Caco-2 (cell line): ENCODE data around the gene FMR1. TPM values are rescaled to one million over a fixed set of nuclear protein-coding genes. Genes with fewer than 3 reads are reported as not detected.

ENCODE experiments used
- BruUV-seq: library from RNA; stranded (reverse); fragments of 400-500 nt; replicated peaks from 2 replicates; lab custom pipeline; 2021; lab: Mats Ljungman, UMichigan
- CTCF ChIA-PET: fragments of 300-600 bp; sonication (Branson Sonifier 250); formaldehyde crosslinking; loops from one replicate; lab custom pipeline; 2022; ENCODE audit warnings: antibody characterized with exemption; lab: Charles Lee
- POLR2A ChIA-PET: fragments of 300-600 bp; sonication (Branson Sonifier 250); formaldehyde crosslinking; loops from one replicate; lab custom pipeline; 2022; ENCODE audit warnings: antibody characterized with exemption; lab: Charles Lee
- DNase-seq, 2 experiments: peaks; one replicate each; pipeline versions ENCODE4 v3.0.0 to v3.0.0-alpha.2; 2020 to 2022
- H3K27me3 ChIP-seq: replicated peaks from 2 replicates; pipeline ENCODE4 v1.6.0; 2011; ENCODE audit warnings: low read length; ENCODE audit not compliant: control insufficient read depth, insufficient read depth
- H3K36me3 ChIP-seq: 2 replicates; pipeline ENCODE4 v1.5.1; 2011; ENCODE audit warnings: low read length; ENCODE audit not compliant: control insufficient read depth, insufficient read depth
- H3K4me1 ChIP-seq: fragments of 250-450 bp; sonication (Bioruptor Pico); 2 replicates; pipeline ENCODE4 v1.5.1; 2020; ENCODE audit warnings: mild to moderate bottlenecking
- H3K4me3 ChIP-seq: 2 replicates; pipeline ENCODE4 v1.5.1; 2011; ENCODE audit warnings: low read depth, mild to moderate bottlenecking, control low read depth, low read length
- H3K9me3 ChIP-seq: fragments of 250-450 bp; sonication (Bioruptor Pico); 2 replicates; pipeline ENCODE4 v1.5.1; 2020; ENCODE audit warnings: mild to moderate bottlenecking, moderate library complexity
- H3K27ac Mint-ChIP-seq: one replicate; pipeline ENCODE4 v1.8.0; 2022; ENCODE audit warnings: mixed read lengths; ENCODE audit not compliant: unreplicated experiment
- H3K27me3 Mint-ChIP-seq: one replicate; pipeline ENCODE4 v1.8.0; 2022; ENCODE audit warnings: mixed read lengths; ENCODE audit not compliant: insufficient read depth, unreplicated experiment
- H3K36me3 Mint-ChIP-seq: one replicate; pipeline ENCODE4 v1.8.0; 2022; ENCODE audit warnings: mild to moderate bottlenecking, mixed read lengths; ENCODE audit not compliant: insufficient read depth, unreplicated experiment
- H3K4me1 Mint-ChIP-seq: one replicate; pipeline ENCODE4 v1.8.0; 2022; ENCODE audit warnings: low read depth, mixed read lengths; ENCODE audit not compliant: unreplicated experiment
- H3K4me3 Mint-ChIP-seq: one replicate; pipeline ENCODE4 v1.8.0; 2022; ENCODE audit warnings: mild to moderate bottlenecking, moderate library complexity, mixed read lengths; ENCODE audit not compliant: unreplicated experiment
- H3K9me3 Mint-ChIP-seq: one replicate; pipeline ENCODE4 v1.8.0; 2022; ENCODE audit warnings: mixed read lengths; ENCODE audit not compliant: unreplicated experiment
- CTCF ChIP-seq, 2 experiments: fragments of 200-600 bp in 1 of 2; IDR thresholded peaks; 1 replicate in 1 of 2; 2 replicates in 1 of 2; pipeline versions ENCODE4 v1.5.1 to v1.8.0; 2011 to 2022; ENCODE audit warnings: antibody characterized with exemption in 1 of 2, control low read depth in 1 of 2, inconsistent platforms in 1 of 2, low read depth in 1 of 2, low read length in 1 of 2, mild to moderate bottlenecking in 1 of 2, moderate library complexity in 1 of 2; ENCODE audit not compliant: insufficient read depth in 1 of 2, severe bottlenecking in 1 of 2, unreplicated experiment in 1 of 2
- intact Hi-C: fragments of 100-400 bp; cut with micrococcal nuclease; formaldehyde crosslinking; loops from one replicate; pipeline ENCODE4 v1.10.0; 2022; ENCODE audit not compliant: unreplicated experiment
- total RNA-seq: library from RNA; stranded (reverse); gene quantifications from 2 replicates; pipeline ENCODE4 v1.2.3, GENCODE V29; 2022

The FMR1 gene
- total RNA-seq, 1 experiment from 2014 or later, result 53.8 TPM

- CTCF ChIA-PET, result no interaction called here
- Histone ChIP-seq H3K9me3 (no peaks in the 10 kb centered on the region), H3K36me3 (no peaks in the 10 kb centered on the region), H3K4me1 (no peaks in the 10 kb centered on the region; the same call in 1 of the 2 replicates), H3K27me3 (no peaks in the 10 kb centered on the region), H3K4me3 (no peak overlapping the region)
- DNase-seq, result no peak
- POLR2A ChIA-PET, result no interaction called here
- Mint-ChIP-seq H3K4me1 (peaks cover 1% of the 10 kb centered on the region), H3K4me3 (peak overlapping the region; percentile 31), H3K9me3 (no peaks in the 10 kb centered on the region), H3K36me3 (no peaks in the 10 kb centered on the region), H3K27me3 (no peaks in the 10 kb centered on the region), H3K27ac (no peak overlapping the region)
- no peak for TF ChIP-seq CTCF (IDR thresholded peaks at IDR 0.05; ENCODE audit: insufficient read depth in 1 of 2, low read depth in 1 of 2, low read length in 1 of 2, severe bottlenecking in 1 of 2, unreplicated experiment in 1 of 2)
- BruUV-seq, result no TSS peak
- intact Hi-C loops, result no loop called here
Observed at GRCh38 chrX:147894366-147894963, 17.3 kb upstream of the FMR1 start.

GRCh38 chrX:147897117-147897516, 14.6 kb upstream of the FMR1 start:
- no peaks in the 10 kb centered on the region for H3K27me3 Mint-ChIP-seq
- H3K4me3 ChIP-seq, result no peak overlapping the region
- no peaks in the 10 kb centered on the region for H3K27me3 ChIP-seq
- no peaks in the 10 kb centered on the region for H3K36me3 ChIP-seq
- intact Hi-C loops, result no loop called here
- CTCF ChIA-PET, result no interaction called here
- H3K27ac Mint-ChIP-seq, result no peak overlapping the region
- no peaks in the 10 kb centered on the region for H3K9me3 ChIP-seq
- H3K9me3 Mint-ChIP-seq, result no peaks in the 10 kb centered on the region
- peaks cover 16% of the 10 kb centered on the region for H3K4me1 ChIP-seq
- peaks cover 10% of the 10 kb centered on the region for H3K4me1 Mint-ChIP-seq
- no peaks in the 10 kb centered on the region for H3K36me3 Mint-ChIP-seq
- TF ChIP-seq CTCF (IDR thresholded peaks at IDR 0.05; ENCODE audit: insufficient read depth in 1 of 2, low read depth in 1 of 2, low read length in 1 of 2, severe bottlenecking in 1 of 2, unreplicated experiment in 1 of 2), result no peak
- no peak for DNase-seq
- H3K4me3 Mint-ChIP-seq, result no peak overlapping the region
- BruUV-seq, result no TSS peak
- POLR2A ChIA-PET, result no interaction called here

GRCh38 chrX:147898951-147899350, 12.8 kb upstream of the FMR1 start:
- ChIA-PET POLR2A (no interaction called here), CTCF (no interaction called here)
- intact Hi-C loops, result no loop called here
- no TSS peak for BruUV-seq
- Mint-ChIP-seq H3K27ac (no peak overlapping the region), H3K9me3 (no peaks in the 10 kb centered on the region), H3K36me3 (no peaks in the 10 kb centered on the region), H3K4me3 (no peak overlapping the region), H3K4me1 (peaks cover 10% of the 10 kb centered on the region), H3K27me3 (no peaks in the 10 kb centered on the region)
- TF ChIP-seq CTCF (IDR thresholded peaks at IDR 0.05; ENCODE audit: insufficient read depth in 1 of 2, low read depth in 1 of 2, low read length in 1 of 2, severe bottlenecking in 1 of 2, unreplicated experiment in 1 of 2), result no peak
- Histone ChIP-seq H3K36me3 (no peaks in the 10 kb centered on the region), H3K4me3 (no peak overlapping the region), H3K27me3 (no peaks in the 10 kb centered on the region), H3K9me3 (no peaks in the 10 kb centered on the region), H3K4me1 (peaks cover 18% of the 10 kb centered on the region)
- no peak for DNase-seq
